GM12878 (cell line): ENCODE results near the gene FSIP1. TPM values are rescaled to one million over a fixed set of nuclear protein-coding genes. Genes with fewer than 3 reads are reported as not detected.
A peak's percentile ranks its signal among the peaks of the same experiment; 100 is the strongest.

Source experiments
- ATAC-seq: fragments of 200-7000 bp; cut with Tn5 transposase; 3 replicates; pipeline ENCODE4 v1.9.1; 2020; ENCODE audit warnings: mild to moderate bottlenecking, moderate library complexity
- BruUV-seq: library from RNA; stranded (reverse); fragments of 400-500 nt; replicated peaks from 2 replicates; lab custom pipeline; 2021; lab: Mats Ljungman, UMichigan
- CTCF ChIA-PET: fragments of 300-600 bp; sonication (Branson Sonifier 250); formaldehyde crosslinking; extraction: SDS; loops from one replicate; lab custom pipeline; 2021; ENCODE audit warnings: inconsistent platforms; lab: Yijun Ruan, JAX
- POLR2A ChIA-PET: fragments of 350-600 bp; formaldehyde crosslinking; extraction: SDS; loops from one replicate; lab custom pipeline; 2021; ENCODE audit warnings: inconsistent platforms; lab: Charles Lee
- RAD21 ChIA-PET: fragments of 300-600 bp; sonication (Branson Sonifier 250); formaldehyde crosslinking; loops from one replicate; lab custom pipeline; 2023; ENCODE audit warnings: antibody characterized with exemption; ENCODE audit not compliant: unreplicated experiment; lab: Charles Lee
- SMC1A ChIA-PET: fragments of 300-600 bp; sonication (Branson Sonifier 250); formaldehyde crosslinking; loops from one replicate; lab custom pipeline; 2023; ENCODE audit not compliant: unreplicated experiment, uncharacterized antibody; lab: Charles Lee
- DNase-seq: peaks from one replicate; pipeline ENCODE4 v3.0.0-alpha.2; 2011; ENCODE audit warnings: low read depth, low spot score
- FAIRE-seq: peaks from 3 replicates; lab custom pipeline; 2011; peaks lifted over from hg19 to GRCh38; lab: Jason Lieb, UNC
- H2AFZ ChIP-seq: 2 replicates; pipeline ENCODE4 v1.6.0; 2011; ENCODE audit warnings: low read depth, low read length, control low read depth; ENCODE audit not compliant: control insufficient read depth
- H3K27ac ChIP-seq: 2 replicates; pipeline ENCODE4 v1.5.1; 2011; ENCODE audit warnings: control low read depth; ENCODE audit not compliant: control insufficient read depth, insufficient read depth
- H3K27me3 ChIP-seq, 2 experiments: replicated peaks in 1 of 2; 2 replicates each; pipeline versions ENCODE4 v1.6.0 to v1.6.1; 2011; ENCODE audit warnings: low read length in 1 of 2; ENCODE audit not compliant: control insufficient read depth in 2 of 2, insufficient read depth in 2 of 2
- H3K36me3 ChIP-seq, 2 experiments: 2 replicates each; pipeline ENCODE4 v1.5.1; 2011; ENCODE audit warnings: low read length in 1 of 2; ENCODE audit not compliant: control insufficient read depth in 2 of 2, insufficient read depth in 2 of 2
- H3K4me1 ChIP-seq: 2 replicates; pipeline ENCODE4 v1.6.1; 2011; ENCODE audit warnings: mild to moderate bottlenecking, low read length, moderate library complexity, mixed read lengths; ENCODE audit not compliant: control insufficient read depth, insufficient read depth
- H3K4me2 ChIP-seq: 2 replicates; pipeline ENCODE4 v1.6.0; 2011; ENCODE audit warnings: control low read depth; ENCODE audit not compliant: control insufficient read depth, insufficient read depth
- H3K4me3 ChIP-seq: fragments of 200-600 bp; sonication (generic); 2 replicates; pipeline ENCODE4 v1.5.1; 2016
- H3K79me2 ChIP-seq: 2 replicates; pipeline ENCODE4 v1.6.0; 2011; ENCODE audit warnings: low read length; ENCODE audit not compliant: control insufficient read depth, insufficient read depth
- H3K9ac ChIP-seq: 2 replicates; pipeline ENCODE4 v1.8.0; 2011; ENCODE audit warnings: low read length, control low read depth, mixed read lengths; ENCODE audit not compliant: control insufficient read depth, insufficient read depth
- H3K9me3 ChIP-seq: replicated peaks from 3 replicates; pipeline ENCODE4 v1.5.1; 2011; ENCODE audit warnings: mild to moderate bottlenecking, low read length; ENCODE audit not compliant: control insufficient read depth, insufficient read depth
- H4K20me1 ChIP-seq: 2 replicates; pipeline ENCODE4 v1.6.0; 2011; ENCODE audit not compliant: control insufficient read depth, insufficient read depth
- DPF2 ChIP-seq: fragments of 450-650 bp; IDR thresholded peaks from 2 replicates; pipeline ENCODE4 v1.6.1; 2017; ENCODE audit warnings: mild to moderate bottlenecking
- EZH2 ChIP-seq: IDR thresholded peaks from 2 replicates; pipeline ENCODE4 v1.6.1; 2012; ENCODE audit warnings: low read depth, mild to moderate bottlenecking, control low read depth, inconsistent platforms, low read length, borderline replicate concordance; ENCODE audit not compliant: control insufficient read depth
- IKZF2 ChIP-seq, 2 experiments: fragments of 450-650 bp; IDR thresholded peaks; 2 replicates each; pipeline ENCODE4 v1.6.1; 2017; ENCODE audit warnings: mild to moderate bottlenecking in 2 of 2, moderate library complexity in 2 of 2
- IRF4 ChIP-seq: IDR thresholded peaks from 2 replicates; pipeline ENCODE4 v1.6.1; 2011; ENCODE audit warnings: low read depth, low read length
- JUNB ChIP-seq: IDR thresholded peaks from 2 replicates; pipeline ENCODE4 v1.6.1; 2016; ENCODE audit warnings: antibody characterized with exemption, mild to moderate bottlenecking
- MYC ChIP-seq: IDR thresholded peaks from 2 replicates; pipeline ENCODE4 v1.6.1; 2011; ENCODE audit warnings: mild to moderate bottlenecking, low read length, moderate library complexity, inconsistent platforms; ENCODE audit not compliant: insufficient read depth, insufficient replicate concordance, insufficient read length, severe bottlenecking
- RCOR1 ChIP-seq: conservative IDR thresholded peaks from 2 replicates; pipeline ENCODE4 v1.6.1; 2012; ENCODE audit warnings: low read depth, low read length, improper control_type of control experiment
- SUZ12 ChIP-seq: fragments of 200-600 bp; sonication (generic); IDR thresholded peaks from one replicate; pipeline ENCODE4 v1.6.1; 2018; ENCODE audit warnings: antibody characterized with exemption, mild to moderate bottlenecking; ENCODE audit not compliant: unreplicated experiment
- TBL1XR1 ChIP-seq: IDR thresholded peaks from 2 replicates; pipeline ENCODE4 v1.6.1; 2012; ENCODE audit warnings: low read depth, low read length, improper control_type of control experiment
- ZNF217 ChIP-seq: fragments of 450-650 bp; IDR thresholded peaks from 2 replicates; pipeline ENCODE4 v1.6.1; 2017; ENCODE audit warnings: antibody characterized with exemption, mild to moderate bottlenecking
- WGBS: methylation state at CpG from one replicate; pipeline ENCODE4 v1.1.6; 2016; ENCODE audit warnings: low lambda C conversion rate; ENCODE audit not compliant: insufficient replicate concordance, insufficient coverage; ENCODE audit errors: missing lambda C conversion rate; 5-methylcytosine and 5-hydroxymethylcytosine counted together
- in situ Hi-C: fragments of 300-500 bp; cut with MboI; formaldehyde crosslinking; loops from 9 replicates; pipeline ENCODE4 v1.14.3; 2018; ENCODE audit warnings: mixed read lengths
- intact Hi-C: fragments of 100-400 bp; cut with micrococcal nuclease; formaldehyde crosslinking; loops from one replicate; pipeline ENCODE4 v1.14.2; 2022; ENCODE audit not compliant: unreplicated experiment
- polyA plus RNA-seq, 11 experiments: library from polyadenylated mRNA; depleted of rRNA in 4 of 11; unstranded in 6 of 11; stranded (reverse) in 5 of 11; fragments of >200 nt; fragmentation: Nextera tagmentation in 4 of 11; fragmentation: Illumina TruSeq in 1 of 11; extraction: Ambion mirVana in 4 of 11; extraction: Trizol in 1 of 11; gene quantifications; 1 replicate in 1 of 11; 2 replicates in 10 of 11; pipeline versions ENCODE4 v1.2.1 to v1.2.3, GENCODE V29; 2011 to 2016; ENCODE audit warnings: inconsistent platforms in 2 of 11, missing spikeins in 2 of 11, low read depth in 1 of 11
- total RNA-seq, 4 experiments: library from RNA; depleted of rRNA in 3 of 4; stranded (reverse); fragments of >200 nt in 3 of 4; fragmentation: Illumina TruSeq in 1 of 4; extraction: Trizol in 1 of 4; gene quantifications; 2 replicates each; pipeline versions ENCODE4 v1.2.1 to v1.2.3, GENCODE V29; 2013 to 2021
- TF ChIP-seq, protein P1 (sequence below): IDR thresholded peaks from 2 replicates; pipeline ENCODE4 v1.6.1; 2011; ENCODE audit warnings: borderline replicate concordance, low read depth, mild to moderate bottlenecking, moderate library complexity, low read length; ENCODE audit not compliant: insufficient read depth, poor library complexity, severe bottlenecking
- TF ChIP-seq, protein P2 (sequence below): IDR thresholded peaks from 2 replicates; pipeline ENCODE4 v1.6.1; 2011; ENCODE audit warnings: mild to moderate bottlenecking, low read depth, low read length, moderate library complexity; ENCODE audit not compliant: insufficient replicate concordance

The FSIP1 gene
- total and polyA plus RNA-seq, 10 of the 15 experiments (the other 5 are each of a cell fraction or from before 2014, with no cell fraction given): 0.15 to 0.67 (median 0.35) TPM

DNA sequence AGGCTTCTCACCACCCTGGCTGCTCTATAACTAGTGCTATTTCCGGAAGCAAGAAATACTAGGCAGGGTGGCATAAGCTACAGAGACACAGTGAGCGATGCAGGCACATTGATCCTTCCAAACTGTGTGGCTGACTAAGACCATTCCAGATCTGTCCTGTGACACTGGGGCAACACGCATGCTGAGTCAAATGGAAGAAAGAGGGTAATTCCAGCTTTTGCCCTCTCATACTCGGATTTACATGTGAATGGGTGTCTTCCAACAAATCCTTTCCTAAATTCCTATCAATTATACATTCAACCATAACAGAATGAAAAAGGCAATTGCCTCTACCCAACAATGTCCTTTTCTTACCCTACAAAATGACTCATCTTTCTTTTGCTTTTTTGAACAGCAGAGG is 5.1 kb downstream of the FSIP1 start:
- ChIA-PET POLR2A (interaction anchor here (0.6 to 1.0 kb wide), 2 partner anchors 12 to 157 kb away, joined by 3 to 4 read pairs; partner anchors contain the start of gene EIF2AK4), RAD21 (interaction anchor here (0.9 to 1.5 kb wide), 2 partner anchors 10 to 21 kb away, joined by 3 to 4 read pairs; no protein-coding TSS in a partner anchor)
- DNase-seq: no peak

DNA sequence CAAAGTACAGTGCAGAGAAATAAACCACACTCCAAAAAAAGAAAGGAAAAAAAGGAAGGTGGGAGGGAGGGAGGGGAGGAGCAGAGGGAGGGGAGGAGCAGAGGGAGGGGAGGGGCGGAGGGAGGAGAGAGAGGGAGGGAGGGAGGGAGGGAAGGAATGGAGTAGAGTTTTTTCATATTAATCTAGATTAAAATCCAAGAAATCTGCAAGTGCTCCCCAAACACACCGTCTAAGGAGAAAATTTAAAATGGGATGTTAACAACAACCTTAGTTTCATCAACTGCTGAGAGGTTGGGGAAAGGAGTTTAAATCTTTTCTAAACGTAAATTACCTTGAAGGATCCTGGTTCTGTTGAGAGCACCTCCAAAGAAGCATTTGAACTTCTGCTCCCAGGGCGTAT is 6.6 kb downstream of the FSIP1 start:
- CTCF ChIA-PET: no interaction called here

More for the DNA sequence above, 5.1 kb downstream of the FSIP1 start:
- Histone ChIP-seq H3K27me3 (no peaks in the 10 kb centered on the region), H3K79me2 (no peaks in the 10 kb centered on the region), H3K4me3 (no peak overlapping the region), H3K27ac (no peak overlapping the region), H4K20me1 (no peaks in the 10 kb centered on the region), H3K9ac (no peak overlapping the region), H3K9me3 (no peaks in the 10 kb centered on the region), H2AFZ (peak overlapping the region; percentile 46; the same call in 1 of the 2 replicates), H3K4me2 (no peak overlapping the region), H3K36me3 (no peaks in the 10 kb centered on the region), H3K4me1 (peaks cover 11% of the 10 kb centered on the region)
- BruUV-seq: no TSS peak
- 29% methylated on average over 4 of the region's 4 CpGs for WGBS
- in situ Hi-C loops (no loop called here), intact Hi-C loops (no loop called here)
- peak; percentile 43 for ATAC-seq
- ChIA-PET CTCF (interaction anchor here (0.6 to 0.8 kb wide), 2 partner anchors 10 to 20 kb away, joined by 3 to 4 read pairs; no protein-coding TSS in a partner anchor), SMC1A (interaction anchor here (3.0 kb wide), 1 partner anchor 11 kb away, joined by 13 read pairs; no protein-coding TSS in a partner anchor)
- FAIRE-seq: no peak
- TF ChIP-seq IRF4: 0 out of 2 replicates have a peak, but pooled peaks have one; percentile 29
- 0 out of 2 replicates have a peak, but pooled peaks have one; percentile 37 for TF ChIP-seq JUNB
- TF ChIP-seq IKZF2 (IDR thresholded peaks at IDR 0.05): 0 out of 4 replicates have a peak, but pooled peaks of 1 of the 2 experiments have one; percentile 22
- no peak for TF ChIP-seq ZNF217
- no peak for TF ChIP-seq SUZ12
- TF ChIP-seq MYC: no peak
- TF ChIP-seq DPF2: 0 out of 2 replicates have a peak, but pooled peaks have one; percentile 21
- TF ChIP-seq, protein P1, sequence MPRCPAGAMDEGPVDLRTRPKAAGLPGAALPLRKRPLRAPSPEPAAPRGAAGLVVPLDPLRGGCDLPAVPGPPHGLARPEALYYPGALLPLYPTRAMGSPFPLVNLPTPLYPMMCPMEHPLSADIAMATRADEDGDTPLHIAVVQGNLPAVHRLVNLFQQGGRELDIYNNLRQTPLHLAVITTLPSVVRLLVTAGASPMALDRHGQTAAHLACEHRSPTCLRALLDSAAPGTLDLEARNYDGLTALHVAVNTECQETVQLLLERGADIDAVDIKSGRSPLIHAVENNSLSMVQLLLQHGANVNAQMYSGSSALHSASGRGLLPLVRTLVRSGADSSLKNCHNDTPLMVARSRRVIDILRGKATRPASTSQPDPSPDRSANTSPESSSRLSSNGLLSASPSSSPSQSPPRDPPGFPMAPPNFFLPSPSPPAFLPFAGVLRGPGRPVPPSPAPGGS: peak; percentile 54

More for the DNA sequence above, 6.6 kb downstream of the FSIP1 start:
- Histone ChIP-seq H4K20me1 (no peaks in the 10 kb centered on the region), H3K4me3 (no peak overlapping the region), H3K36me3 (no peaks in the 10 kb centered on the region), H3K4me2 (no peak overlapping the region), H3K4me1 (peaks cover 11% of the 10 kb centered on the region), H3K9ac (no peak overlapping the region), H2AFZ (no peak overlapping the region), H3K27me3 (no peaks in the 10 kb centered on the region), H3K9me3 (no peaks in the 10 kb centered on the region), H3K79me2 (no peaks in the 10 kb centered on the region), H3K27ac (no peak overlapping the region)
- TF ChIP-seq RCOR1 (no peak), TBL1XR1 (no peak), EZH2 (no peak)
- TF ChIP-seq, protein P2, sequence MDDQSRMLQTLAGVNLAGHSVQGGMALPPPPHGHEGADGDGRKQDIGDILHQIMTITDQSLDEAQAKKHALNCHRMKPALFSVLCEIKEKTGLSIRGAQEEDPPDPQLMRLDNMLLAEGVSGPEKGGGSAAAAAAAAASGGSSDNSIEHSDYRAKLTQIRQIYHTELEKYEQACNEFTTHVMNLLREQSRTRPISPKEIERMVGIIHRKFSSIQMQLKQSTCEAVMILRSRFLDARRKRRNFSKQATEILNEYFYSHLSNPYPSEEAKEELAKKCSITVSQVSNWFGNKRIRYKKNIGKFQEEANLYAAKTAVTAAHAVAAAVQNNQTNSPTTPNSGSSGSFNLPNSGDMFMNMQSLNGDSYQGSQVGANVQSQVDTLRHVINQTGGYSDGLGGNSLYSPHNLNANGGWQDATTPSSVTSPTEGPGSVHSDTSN: no peak
- ChIA-PET SMC1A (no interaction called here), POLR2A (interaction anchor here (0.9 kb wide), 1 partner anchor 11 kb away, joined by 8 read pairs; no protein-coding TSS in a partner anchor), RAD21 (no interaction called here)
- intact Hi-C loops: no loop called here
- in situ Hi-C loops: no loop called here
- 54% methylated on average over 3 of the region's 4 CpGs for whole genome bisulfite sequencing
- BruUV-seq: no TSS peak
- DNase-seq (no peak), FAIRE-seq (no peak), ATAC-seq (no peak)
